ENCODE data around the gene DNAAF3. TPM values are rescaled to one million over a fixed set of nuclear protein-coding genes. Genes with fewer than 3 reads are reported as not detected.

DNAAF3 gene
- total RNA-seq, 1 donor from 2014 or later: 7.0 TPM

- DNase-seq (ENCODE audit: low read depth): no peak
- no peak overlapping the region for H3K4me3 ChIP-seq (ENCODE audit: low read depth, low read length)
- TF ChIP-seq CTCF (conservative IDR thresholded peaks at IDR 0.05; ENCODE audit: low read depth, low read length): no peak
Measured at GRCh38 chr19:55169136-55169535, 2.7 kb upstream of the DNAAF3 start.

GRCh38 chr19:55165952-55166529 lies 372 bp downstream of the DNAAF3 start:
- peak; percentile 73 for TF ChIP-seq CTCF (conservative IDR thresholded peaks at IDR 0.05; ENCODE audit: low read depth, low read length)
- peak overlapping the region; percentile 77 for H3K4me3 ChIP-seq (ENCODE audit: low read depth, low read length)
- no peak for DNase-seq (ENCODE audit: low read depth)

GRCh38 chr19:55161571-55162322 lies 4.7 kb downstream of the DNAAF3 start:
- DNase-seq (ENCODE audit: low read depth): no peak
- H3K4me3 ChIP-seq (ENCODE audit: low read depth, low read length): no peak overlapping the region
- no peak for TF ChIP-seq CTCF (conservative IDR thresholded peaks at IDR 0.05; ENCODE audit: low read depth, low read length)

- no peak for DNase-seq (ENCODE audit: low read depth)
Measured at GRCh38 chr19:55160986-55161365, 5.4 kb downstream of the DNAAF3 start.

GRCh38 chr19:55160128-55160985 lies 6.1 kb downstream of the DNAAF3 start:
- no peak overlapping the region for H3K4me3 ChIP-seq (ENCODE audit: low read depth, low read length)
- TF ChIP-seq CTCF (conservative IDR thresholded peaks at IDR 0.05; ENCODE audit: low read depth, low read length): peak; percentile 90
- no peak for DNase-seq (ENCODE audit: low read depth)

More at GRCh38 chr19:55160986-55161365, 5.4 kb downstream of the DNAAF3 start:
- TF ChIP-seq CTCF (conservative IDR thresholded peaks at IDR 0.05; ENCODE audit: low read depth, low read length): no peak
- H3K4me3 ChIP-seq (ENCODE audit: low read depth, low read length): no peak overlapping the region

- DNase-seq (ENCODE audit: low read depth): no peak
- H3K4me3 ChIP-seq (ENCODE audit: low read depth, low read length): no peak overlapping the region
- TF ChIP-seq CTCF (conservative IDR thresholded peaks at IDR 0.05; ENCODE audit: low read depth, low read length): no peak
Measured at GRCh38 chr19:55158848-55159749, 7.3 kb downstream of the DNAAF3 start.

Data from epithelial cell of proximal tubule (primary cell).